Spleen (tissue), 11 donors: ENCODE data around the gene CABLES1. TPM values are rescaled to one million over a fixed set of nuclear protein-coding genes. Genes with fewer than 3 reads are reported as not detected.

Source experiments
- DNase-seq: peaks from one replicate; pipeline ENCODE4 v3.0.0-alpha.2; 2020
- H3K27ac ChIP-seq, 8 donors: fragments of 200-600 bp; sonication (generic) in 7 of 8; 1 replicate in 4 of 8; 2 replicates in 4 of 8; pipeline versions ENCODE4 v1.5.0 to v1.8.0; 2016 to 2021; ENCODE audit warnings: inconsistent platforms in 4 of 8, mild to moderate bottlenecking in 4 of 8, moderate library complexity in 1 of 8
- H3K27me3 ChIP-seq, 7 donors: fragments of 200-600 bp; sonication (generic) in 6 of 7; replicated peaks in 1 of 7; 1 replicate in 4 of 7; 2 replicates in 3 of 7; pipeline versions ENCODE4 v1.5.0 to v1.8.0; 2016 to 2021; ENCODE audit warnings: inconsistent platforms in 3 of 7, mild to moderate bottlenecking in 1 of 7
- H3K36me3 ChIP-seq, 6 donors: fragments of 200-600 bp; sonication (generic) in 5 of 6; 1 replicate in 4 of 6; 2 replicates in 2 of 6; pipeline versions ENCODE4 v1.5.0 to v1.8.0; 2016 to 2021; ENCODE audit warnings: inconsistent platforms in 2 of 6
- H3K4me1 ChIP-seq, 6 donors: fragments of 200-600 bp; sonication (generic) in 5 of 6; 1 replicate in 3 of 6; 2 replicates in 3 of 6; pipeline versions ENCODE4 v1.5.0 to v1.8.0; 2016 to 2021; ENCODE audit warnings: inconsistent platforms in 3 of 6
- H3K4me3 ChIP-seq, 8 donors: fragments of 200-600 bp; sonication (generic) in 7 of 8; 1 replicate in 4 of 8; 2 replicates in 4 of 8; pipeline versions ENCODE4 v1.5.0 to v1.8.0; 2016 to 2021; ENCODE audit warnings: inconsistent platforms in 4 of 8, mild to moderate bottlenecking in 4 of 8, moderate library complexity in 2 of 8
- H3K9me3 ChIP-seq, 8 donors: fragments of 200-600 bp; sonication (generic) in 7 of 8; 1 replicate in 4 of 8; 2 replicates in 4 of 8; pipeline versions ENCODE4 v1.5.0 to v1.8.0; 2016 to 2021; ENCODE audit warnings: inconsistent platforms in 4 of 8
- POLR2A ChIP-seq, 3 donors: fragments of 450-650 bp; IDR thresholded peaks; one replicate each; pipeline ENCODE4 v1.5.1; 2017; ENCODE audit warnings: antibody characterized with exemption in 3 of 3, mild to moderate bottlenecking in 1 of 3
- POLR2AphosphoS5 ChIP-seq, 3 donors: sonication (generic); formaldehyde crosslinking; IDR thresholded peaks; one replicate each; pipeline ENCODE4 v1.5.1; 2017; ENCODE audit warnings: antibody characterized with exemption in 3 of 3
- WGBS, 5 donors: extraction: QIAGEN DNeasy Blood & Tissue Kit in 3 of 5; methylation state at CpG; one replicate each; pipeline versions ENCODE4 v1.1.5 to v1.1.7; 2013 to 2018; 5-methylcytosine and 5-hydroxymethylcytosine counted together
- intact Hi-C: fragments of 100-400 bp; cut with DNase I; formaldehyde crosslinking; loops from one replicate; pipeline ENCODE4 v1.15.0; 2023; ENCODE audit warnings: low total_unique reads
- polyA plus RNA-seq, 3 donors: library from polyadenylated mRNA; stranded (reverse); fragments of 200-250 nt; gene quantifications; one replicate each; pipeline ENCODE4 v1.2.1, GENCODE V29; 2013
- total RNA-seq, 7 donors: library from RNA; depleted of rRNA in 3 of 7; stranded (reverse); fragments of >200 nt in 3 of 7; fragmentation: NEBNext Ultra II Directional in 4 of 7; extraction: Animal tissue kit (Norgen Biotek cat#: 25700) in 4 of 7; gene quantifications; one replicate each; pipeline versions ENCODE4 v1.1.0 to v1.2.1, GENCODE V29; 2016 to 2021
- TF ChIP-seq, protein P1 (sequence below), 11 experiments: fragments of 200-600 bp in 7 of 11; fragments of 450-650 bp in 4 of 11; sonication (generic) in 4 of 11; IDR thresholded peaks in 8 of 11; conservative IDR thresholded peaks in 3 of 11; 1 replicate in 7 of 11; 2 replicates in 4 of 11; pipeline versions ENCODE4 v1.4.0 to v1.8.0; 2016 to 2021; ENCODE audit warnings: antibody characterized with exemption in 11 of 11, inconsistent platforms in 4 of 11, mild to moderate bottlenecking in 1 of 11
- donor health status: healthy with polysubstance abuse.
- donor health status: DM: no; HTN: no; CAD: no; lungs with moderate emphysema.
- donor health status: DM: no; HTN: no; CAD: no.
- donor health status: Bipolar disorder and iron deficiency.
- donor health status: healthy.
- donor health status: DM: no; HTN: no; CAD: no.
- donor health status: DM: yes; HTN: yes; CAD: no.

Gene CABLES1
- total and polyA plus RNA-seq, 10 donors: 1.7 to 18.7 (median 6.0) TPM

- H3K27me3 ChIP-seq: no peaks in the 10 kb centered on the region
- H3K27ac ChIP-seq: no peak overlapping the region
- intact Hi-C loops: no loop called here
- peaks cover 0 to 8% (median 0%) of the 10 kb centered on the region in 8 donors for H3K9me3 ChIP-seq
- no peak for DNase-seq
- no peak for TF ChIP-seq POLR2A (IDR thresholded peaks at IDR 0.05)
- TF ChIP-seq POLR2AphosphoS5 (IDR thresholded peaks at IDR 0.05): no peak
- TF ChIP-seq, protein P1, sequence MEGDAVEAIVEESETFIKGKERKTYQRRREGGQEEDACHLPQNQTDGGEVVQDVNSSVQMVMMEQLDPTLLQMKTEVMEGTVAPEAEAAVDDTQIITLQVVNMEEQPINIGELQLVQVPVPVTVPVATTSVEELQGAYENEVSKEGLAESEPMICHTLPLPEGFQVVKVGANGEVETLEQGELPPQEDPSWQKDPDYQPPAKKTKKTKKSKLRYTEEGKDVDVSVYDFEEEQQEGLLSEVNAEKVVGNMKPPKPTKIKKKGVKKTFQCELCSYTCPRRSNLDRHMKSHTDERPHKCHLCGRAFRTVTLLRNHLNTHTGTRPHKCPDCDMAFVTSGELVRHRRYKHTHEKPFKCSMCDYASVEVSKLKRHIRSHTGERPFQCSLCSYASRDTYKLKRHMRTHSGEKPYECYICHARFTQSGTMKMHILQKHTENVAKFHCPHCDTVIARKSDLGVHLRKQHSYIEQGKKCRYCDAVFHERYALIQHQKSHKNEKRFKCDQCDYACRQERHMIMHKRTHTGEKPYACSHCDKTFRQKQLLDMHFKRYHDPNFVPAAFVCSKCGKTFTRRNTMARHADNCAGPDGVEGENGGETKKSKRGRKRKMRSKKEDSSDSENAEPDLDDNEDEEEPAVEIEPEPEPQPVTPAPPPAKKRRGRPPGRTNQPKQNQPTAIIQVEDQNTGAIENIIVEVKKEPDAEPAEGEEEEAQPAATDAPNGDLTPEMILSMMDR (IDR thresholded peaks at IDR 0.05 in 8 of 11, conservative IDR thresholded peaks at IDR 0.05 in 3 of 11): no peak
- peaks cover 0 to 9% (median 0%) of the 10 kb centered on the region in 6 donors for H3K36me3 ChIP-seq
- H3K4me3 ChIP-seq: no peak overlapping the region
- WGBS, 5 donors: 93 to 98% (median 97%) methylated on average over 3 of the region's 3 CpGs
- no peaks in the 10 kb centered on the region for H3K4me1 ChIP-seq
These were observed 73.3 kb downstream of the CABLES1 start for GRCh38 chr18:23208600-23208999.

DNA sequence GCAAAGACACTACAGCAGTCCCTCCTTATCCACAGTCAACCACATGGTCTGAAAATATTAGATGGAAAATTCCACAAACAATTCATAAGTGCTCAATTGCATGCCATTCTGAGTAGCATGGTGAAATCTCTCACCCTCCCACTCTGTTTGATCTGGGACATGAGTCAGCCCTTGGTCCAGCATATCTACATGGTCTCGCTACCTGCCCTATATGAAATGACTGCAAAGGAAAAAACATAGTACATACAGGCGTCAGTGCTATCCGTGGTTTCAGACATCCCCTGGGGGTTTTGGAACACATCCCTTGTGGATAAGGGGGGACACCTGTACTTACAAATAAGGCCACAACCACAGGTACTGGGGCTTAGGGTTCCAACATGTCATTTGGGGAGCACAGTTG is 73.7 kb downstream of the CABLES1 start:
- Histone ChIP-seq H3K27ac (no peak overlapping the region), H3K4me1 (no peaks in the 10 kb centered on the region), H3K9me3 (peaks cover 0 to 8% (median 0%) of the 10 kb centered on the region in 8 donors), H3K27me3 (no peaks in the 10 kb centered on the region), H3K4me3 (no peak overlapping the region), H3K36me3 (peaks cover 0 to 9% (median 0%) of the 10 kb centered on the region in 6 donors)
- intact Hi-C loops: no loop called here
- WGBS, 5 donors: 53 to 89% (median 82%) methylated on average over 3 of the region's 3 CpGs
- DNase-seq: no peak
- TF ChIP-seq, protein P1 (IDR thresholded peaks at IDR 0.05 in 8 of 11, conservative IDR thresholded peaks at IDR 0.05 in 3 of 11): no peak
- TF ChIP-seq POLR2AphosphoS5 (IDR thresholded peaks at IDR 0.05): no peak
- no peak for TF ChIP-seq POLR2A (IDR thresholded peaks at IDR 0.05)

- Histone ChIP-seq H3K4me3 (no peak overlapping the region), H3K27me3 (no peaks in the 10 kb centered on the region), H3K36me3 (peaks cover 0 to 9% (median 0%) of the 10 kb centered on the region in 6 donors), H3K27ac (no peak overlapping the region), H3K9me3 (peaks cover 0 to 8% (median 0%) of the 10 kb centered on the region in 8 donors), H3K4me1 (no peaks in the 10 kb centered on the region)
- WGBS, 5 donors: 87 to 93% (median 92%) methylated on average over 7 of the region's 7 CpGs
- intact Hi-C loops: no loop called here
- TF ChIP-seq POLR2AphosphoS5 (IDR thresholded peaks at IDR 0.05): no peak
- TF ChIP-seq, protein P1 (IDR thresholded peaks at IDR 0.05 in 8 of 11, conservative IDR thresholded peaks at IDR 0.05 in 3 of 11): no peak
- no peak for TF ChIP-seq POLR2A (IDR thresholded peaks at IDR 0.05)
- no peak for DNase-seq
These were observed 74.5 kb downstream of the CABLES1 start for GRCh38 chr18:23209796-23210195.

GRCh38 chr18:23210526-23210925 is 75.2 kb downstream of the CABLES1 start:
- Histone ChIP-seq H3K27ac (no peak overlapping the region), H3K27me3 (no peaks in the 10 kb centered on the region), H3K36me3 (peaks cover 0 to 9% (median 0%) of the 10 kb centered on the region in 6 donors), H3K4me1 (no peaks in the 10 kb centered on the region), H3K4me3 (no peak overlapping the region), H3K9me3 (peaks cover 0 to 8% (median 0%) of the 10 kb centered on the region in 8 donors)
- no peak for DNase-seq
- WGBS, 5 donors: 83 to 94% (median 90%) methylated on average over 7 of the region's 7 CpGs
- no peak for TF ChIP-seq POLR2A (IDR thresholded peaks at IDR 0.05)
- TF ChIP-seq, protein P1 (IDR thresholded peaks at IDR 0.05 in 8 of 11, conservative IDR thresholded peaks at IDR 0.05 in 3 of 11): no peak
- no peak for TF ChIP-seq POLR2AphosphoS5 (IDR thresholded peaks at IDR 0.05)
- intact Hi-C loops: no loop called here
